GM23338 (cell line): ENCODE results near the gene CCDC138. TPM values are rescaled to one million over a fixed set of nuclear protein-coding genes. Genes with fewer than 3 reads are reported as not detected.

Experiments used
- ATAC-seq: fragments of 200-7000 bp; cut with Tn5 transposase; 3 replicates; pipeline ENCODE4 v1.9.1; 2020
- DNase-seq: peaks from one replicate; pipeline ENCODE4 v3.0.0-alpha.2; 2015; ENCODE audit warnings: low spot score
- H2AFZ ChIP-seq: fragments of 200-600 bp; sonication (generic); 2 replicates; pipeline ENCODE4 v1.8.0; 2016; ENCODE audit warnings: antibody characterized with exemption, mild to moderate bottlenecking, moderate library complexity
- H3F3A ChIP-seq: fragments of 200-600 bp; sonication (generic); replicated peaks from 2 replicates; pipeline ENCODE4 v1.8.0; 2017; ENCODE audit warnings: antibody characterized with exemption, mixed run types, low read depth
- H3K27ac ChIP-seq: fragments of 200-600 bp; sonication (generic); 2 replicates; pipeline ENCODE4 v1.6.1; 2016; ENCODE audit warnings: low read depth
- H3K27me3 ChIP-seq: fragments of 200-600 bp; sonication (generic); 2 replicates; pipeline ENCODE4 v1.8.0; 2016; ENCODE audit warnings: mild to moderate bottlenecking, mixed run types, moderate library complexity; ENCODE audit not compliant: insufficient read depth
- H3K36me3 ChIP-seq: fragments of 200-600 bp; sonication (generic); 2 replicates; pipeline ENCODE4 v1.8.0; 2016; ENCODE audit warnings: mild to moderate bottlenecking; ENCODE audit not compliant: insufficient read depth
- H3K4me1 ChIP-seq: fragments of 200-600 bp; sonication (generic); 2 replicates; pipeline ENCODE4 v1.8.0; 2016; ENCODE audit warnings: mild to moderate bottlenecking, moderate library complexity; ENCODE audit not compliant: insufficient read depth
- H3K4me2 ChIP-seq: fragments of 200-600 bp; sonication (generic); 2 replicates; pipeline ENCODE4 v1.7.1; 2017; ENCODE audit warnings: mixed run types
- H3K4me3 ChIP-seq: fragments of 200-600 bp; sonication (generic); 2 replicates; pipeline ENCODE4 v1.6.1; 2016; ENCODE audit warnings: mixed run types
- H3K79me2 ChIP-seq: fragments of 200-600 bp; sonication (generic); replicated peaks from 2 replicates; pipeline ENCODE4 v1.8.0; 2017; ENCODE audit warnings: mild to moderate bottlenecking; ENCODE audit not compliant: insufficient read depth
- H3K9me2 ChIP-seq: fragments of 200-600 bp; sonication (generic); 2 replicates; pipeline ENCODE4 v1.8.0; 2017; ENCODE audit not compliant: insufficient read depth
- H4K20me1 ChIP-seq: fragments of 200-600 bp; sonication (generic); replicated peaks from 2 replicates; pipeline ENCODE4 v1.8.0; 2017; ENCODE audit warnings: mild to moderate bottlenecking; ENCODE audit not compliant: insufficient read depth
- H3K27ac Mint-ChIP-seq: 2 replicates; pipeline ENCODE4 v1.8.0; 2020; ENCODE audit warnings: inconsistent platforms, mild to moderate bottlenecking, moderate library complexity, mixed read lengths
- H3K27me3 Mint-ChIP-seq: 3 replicates; pipeline ENCODE4 v1.8.0; 2022; ENCODE audit warnings: low read depth, mild to moderate bottlenecking, moderate library complexity, mixed read lengths, inconsistent platforms; ENCODE audit not compliant: insufficient read depth, poor library complexity
- H3K36me3 Mint-ChIP-seq: 3 replicates; pipeline ENCODE4 v1.8.0; 2021; ENCODE audit warnings: low read depth, mild to moderate bottlenecking, inconsistent platforms, moderate library complexity, mixed read lengths
- H3K4me1 Mint-ChIP-seq: 3 replicates; pipeline ENCODE4 v1.8.0; 2020; ENCODE audit warnings: mild to moderate bottlenecking, inconsistent platforms, mixed read lengths
- H3K4me3 Mint-ChIP-seq: 3 replicates; pipeline ENCODE4 v1.8.0; 2021; ENCODE audit warnings: moderate library complexity, mild to moderate bottlenecking, inconsistent platforms, mixed read lengths
- H3K9me3 Mint-ChIP-seq: 3 replicates; pipeline ENCODE4 v1.8.0; 2020; ENCODE audit warnings: moderate library complexity, mild to moderate bottlenecking, inconsistent platforms, mixed read lengths
- CREB1 ChIP-seq: fragments of 250-450 bp; sonication (Bioruptor Pico); IDR thresholded peaks from 2 replicates; pipeline ENCODE4 v1.5.0; 2020; ENCODE audit warnings: low read depth, mild to moderate bottlenecking, moderate library complexity
- ETS1 ChIP-seq: IDR thresholded peaks from 2 replicates; pipeline ENCODE4 v1.6.1; 2016; ENCODE audit warnings: antibody characterized with exemption
- EZH2phosphoT487 ChIP-seq: fragments of 200-600 bp; sonication (generic); IDR thresholded peaks from one replicate; pipeline ENCODE4 v1.8.1; 2018; ENCODE audit warnings: antibody characterized with exemption; ENCODE audit not compliant: unreplicated experiment
- JUNB ChIP-seq: IDR thresholded peaks from one replicate; pipeline ENCODE4 v1.6.1; 2016; ENCODE audit warnings: antibody characterized with exemption; ENCODE audit not compliant: unreplicated experiment
- NANOG ChIP-seq: IDR thresholded peaks from 2 replicates; pipeline ENCODE4 v1.6.1; 2016; ENCODE audit warnings: antibody characterized with exemption, borderline replicate concordance
- POLR2AphosphoS5 ChIP-seq: IDR thresholded peaks from 2 replicates; pipeline ENCODE4 v1.6.1; 2016; ENCODE audit warnings: antibody characterized with exemption, low read depth
- STAT1 ChIP-seq: IDR thresholded peaks from one replicate; pipeline ENCODE4 v1.6.1; 2016; ENCODE audit warnings: antibody characterized with exemption; ENCODE audit not compliant: unreplicated experiment
- polyA plus RNA-seq: library from polyadenylated mRNA; unstranded; fragments of >200 nt; fragmentation: Nextera tagmentation; extraction: Ambion mirVana; gene quantifications from 2 replicates; pipeline ENCODE4 v1.2.1, GENCODE V29; 2016
- total RNA-seq: library from RNA; depleted of rRNA; stranded (reverse); fragments of >200 nt; shearing (Covaris generic); gene quantifications from 2 replicates; pipeline ENCODE4 v1.2.3, GENCODE V29; 2014
- TF ChIP-seq, protein P1 (sequence below): IDR thresholded peaks from one replicate; pipeline ENCODE4 v1.6.1; 2018; ENCODE audit warnings: antibody characterized with exemption; ENCODE audit not compliant: unreplicated experiment
- TF ChIP-seq, protein P2 (sequence below), 2 experiments: fragments of 200-600 bp in 1 of 2; sonication (generic) in 1 of 2; conservative IDR thresholded peaks; 2 replicates each; pipeline versions ENCODE4 v1.5.1 to v1.6.1; 2016 to 2017; ENCODE audit warnings: antibody characterized with exemption in 2 of 2, low read depth in 2 of 2, mild to moderate bottlenecking in 2 of 2, moderate library complexity in 1 of 2

CCDC138 gene
- total and polyA plus RNA-seq, 2 experiments from 2014 or later, result 30.8 to 31.6 TPM

DNA sequence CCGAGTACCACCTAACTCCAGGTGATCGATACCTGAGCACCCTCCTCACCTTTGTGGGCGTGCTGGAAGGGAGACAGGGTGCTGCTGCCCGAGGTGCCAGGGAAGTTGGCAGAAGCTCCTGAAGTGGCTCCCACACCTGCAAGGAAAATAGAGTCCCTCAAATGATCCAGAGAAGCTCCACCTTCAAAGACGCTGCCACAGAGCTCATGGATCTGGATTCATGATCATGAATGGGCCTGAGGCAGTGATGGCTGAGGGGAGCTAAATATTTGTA lies 126.0 kb downstream of the CCDC138 start:
- H3K27ac ChIP-seq, result no peak overlapping the region
- DNase-seq (no peak), ATAC-seq (no peak)
- Mint-ChIP-seq H3K36me3 (no peaks in the 10 kb centered on the region; the same call in 2 of the 3 replicates), H3K4me3 (no peak overlapping the region), H3K27me3 (no peaks in the 10 kb centered on the region), H3K4me1 (no peaks in the 10 kb centered on the region; the same call in 2 of the 3 replicates), H3K27ac (no peak overlapping the region), H3K9me3 (no peaks in the 10 kb centered on the region)
- no peaks in the 10 kb centered on the region for H3K27me3 ChIP-seq
- H3K4me3 ChIP-seq, result no peak overlapping the region
- H4K20me1 ChIP-seq, result no peaks in the 10 kb centered on the region
- no peaks in the 10 kb centered on the region for H3K36me3 ChIP-seq
- TF ChIP-seq NANOG (no peak), POLR2AphosphoS5 (no peak), ETS1 (no peak)
- H3K4me1 ChIP-seq, result no peaks in the 10 kb centered on the region
- H3K9me2 ChIP-seq, result no peaks in the 10 kb centered on the region
- H3K79me2 ChIP-seq, result no peaks in the 10 kb centered on the region
- no peak overlapping the region for H2AFZ ChIP-seq
- no peaks in the 10 kb centered on the region for H3F3A ChIP-seq
- no peak overlapping the region for H3K4me2 ChIP-seq

- no peaks in the 10 kb centered on the region for H3K4me1 ChIP-seq
- H4K20me1 ChIP-seq, result no peaks in the 10 kb centered on the region
- Mint-ChIP-seq H3K27me3 (peaks cover 5% of the 10 kb centered on the region), H3K27ac (no peak overlapping the region), H3K4me1 (no peaks in the 10 kb centered on the region; the same call in 2 of the 3 replicates), H3K36me3 (no peaks in the 10 kb centered on the region), H3K9me3 (no peaks in the 10 kb centered on the region), H3K4me3 (no peak overlapping the region)
- no peaks in the 10 kb centered on the region for H3K36me3 ChIP-seq
- no peaks in the 10 kb centered on the region for H3K27me3 ChIP-seq
- ATAC-seq (no peak), DNase-seq (no peak)
- no peaks in the 10 kb centered on the region for H3F3A ChIP-seq
- H3K4me2 ChIP-seq, result no peak overlapping the region
- H3K79me2 ChIP-seq, result no peaks in the 10 kb centered on the region
- no peak overlapping the region for H3K27ac ChIP-seq
- no peak overlapping the region for H3K4me3 ChIP-seq
- TF ChIP-seq STAT1 (no peak), JUNB (no peak), EZH2phosphoT487 (no peak), NANOG (no peak), CREB1 (CRISPR knock-in tag) (no peak)
- TF ChIP-seq, protein P1, sequence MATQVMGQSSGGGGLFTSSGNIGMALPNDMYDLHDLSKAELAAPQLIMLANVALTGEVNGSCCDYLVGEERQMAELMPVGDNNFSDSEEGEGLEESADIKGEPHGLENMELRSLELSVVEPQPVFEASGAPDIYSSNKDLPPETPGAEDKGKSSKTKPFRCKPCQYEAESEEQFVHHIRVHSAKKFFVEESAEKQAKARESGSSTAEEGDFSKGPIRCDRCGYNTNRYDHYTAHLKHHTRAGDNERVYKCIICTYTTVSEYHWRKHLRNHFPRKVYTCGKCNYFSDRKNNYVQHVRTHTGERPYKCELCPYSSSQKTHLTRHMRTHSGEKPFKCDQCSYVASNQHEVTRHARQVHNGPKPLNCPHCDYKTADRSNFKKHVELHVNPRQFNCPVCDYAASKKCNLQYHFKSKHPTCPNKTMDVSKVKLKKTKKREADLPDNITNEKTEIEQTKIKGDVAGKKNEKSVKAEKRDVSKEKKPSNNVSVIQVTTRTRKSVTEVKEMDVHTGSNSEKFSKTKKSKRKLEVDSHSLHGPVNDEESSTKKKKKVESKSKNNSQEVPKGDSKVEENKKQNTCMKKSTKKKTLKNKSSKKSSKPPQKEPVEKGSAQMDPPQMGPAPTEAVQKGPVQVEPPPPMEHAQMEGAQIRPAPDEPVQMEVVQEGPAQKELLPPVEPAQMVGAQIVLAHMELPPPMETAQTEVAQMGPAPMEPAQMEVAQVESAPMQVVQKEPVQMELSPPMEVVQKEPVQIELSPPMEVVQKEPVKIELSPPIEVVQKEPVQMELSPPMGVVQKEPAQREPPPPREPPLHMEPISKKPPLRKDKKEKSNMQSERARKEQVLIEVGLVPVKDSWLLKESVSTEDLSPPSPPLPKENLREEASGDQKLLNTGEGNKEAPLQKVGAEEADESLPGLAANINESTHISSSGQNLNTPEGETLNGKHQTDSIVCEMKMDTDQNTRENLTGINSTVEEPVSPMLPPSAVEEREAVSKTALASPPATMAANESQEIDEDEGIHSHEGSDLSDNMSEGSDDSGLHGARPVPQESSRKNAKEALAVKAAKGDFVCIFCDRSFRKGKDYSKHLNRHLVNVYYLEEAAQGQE, result no peak
- TF ChIP-seq, protein P2, sequence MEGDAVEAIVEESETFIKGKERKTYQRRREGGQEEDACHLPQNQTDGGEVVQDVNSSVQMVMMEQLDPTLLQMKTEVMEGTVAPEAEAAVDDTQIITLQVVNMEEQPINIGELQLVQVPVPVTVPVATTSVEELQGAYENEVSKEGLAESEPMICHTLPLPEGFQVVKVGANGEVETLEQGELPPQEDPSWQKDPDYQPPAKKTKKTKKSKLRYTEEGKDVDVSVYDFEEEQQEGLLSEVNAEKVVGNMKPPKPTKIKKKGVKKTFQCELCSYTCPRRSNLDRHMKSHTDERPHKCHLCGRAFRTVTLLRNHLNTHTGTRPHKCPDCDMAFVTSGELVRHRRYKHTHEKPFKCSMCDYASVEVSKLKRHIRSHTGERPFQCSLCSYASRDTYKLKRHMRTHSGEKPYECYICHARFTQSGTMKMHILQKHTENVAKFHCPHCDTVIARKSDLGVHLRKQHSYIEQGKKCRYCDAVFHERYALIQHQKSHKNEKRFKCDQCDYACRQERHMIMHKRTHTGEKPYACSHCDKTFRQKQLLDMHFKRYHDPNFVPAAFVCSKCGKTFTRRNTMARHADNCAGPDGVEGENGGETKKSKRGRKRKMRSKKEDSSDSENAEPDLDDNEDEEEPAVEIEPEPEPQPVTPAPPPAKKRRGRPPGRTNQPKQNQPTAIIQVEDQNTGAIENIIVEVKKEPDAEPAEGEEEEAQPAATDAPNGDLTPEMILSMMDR (conservative IDR thresholded peaks at IDR 0.05; ENCODE audit: low read depth in 2 of 2), result no peak
- H3K9me2 ChIP-seq, result no peaks in the 10 kb centered on the region
- H2AFZ ChIP-seq, result no peak overlapping the region
These were observed 129.7 kb downstream of the CCDC138 start for GRCh38 chr2:108916122-108916795.
